HFFc6 (cell line): Measurements from ENCODE around the gene GSG1L. TPM values are rescaled to one million over a fixed set of nuclear protein-coding genes. Genes with fewer than 3 reads are reported as not detected.
"Not testable (repeated sequence)": the region's sequence is repeated elsewhere in the genome, so short reads cannot be mapped to it uniquely, and the experiment has no call there.

Experiments used
- DNase-seq: peaks from one replicate; pipeline ENCODE4 v3.0.0-alpha.2; 2018
- H3K27ac Mint-ChIP-seq: 2 replicates; pipeline ENCODE4 v1.8.0; 2020; ENCODE audit warnings: mild to moderate bottlenecking, mixed read lengths
- H3K27me3 Mint-ChIP-seq: 2 replicates; pipeline ENCODE4 v1.8.0; 2021; ENCODE audit warnings: mild to moderate bottlenecking, moderate library complexity, mixed read lengths; ENCODE audit not compliant: insufficient read depth
- H3K36me3 Mint-ChIP-seq: 2 replicates; pipeline ENCODE4 v1.8.0; 2021; ENCODE audit warnings: low read depth, mixed read lengths
- H3K4me1 Mint-ChIP-seq: 2 replicates; pipeline ENCODE4 v1.8.0; 2020; ENCODE audit warnings: low read depth, mixed read lengths
- H3K4me3 Mint-ChIP-seq: 2 replicates; pipeline ENCODE4 v1.8.0; 2020; ENCODE audit warnings: mild to moderate bottlenecking, moderate library complexity, mixed read lengths
- H3K9me3 Mint-ChIP-seq: 2 replicates; pipeline ENCODE4 v1.8.0; 2020; ENCODE audit warnings: mild to moderate bottlenecking, mixed read lengths
- CTCF ChIP-seq: fragments of 200-600 bp; sonication (generic); IDR thresholded peaks from 2 replicates; pipeline ENCODE4 v1.5.0; 2021; ENCODE audit warnings: antibody characterized with exemption, mild to moderate bottlenecking
- total RNA-seq, 6 experiments: library from RNA; stranded (reverse); fragmentation: NEBNext Ultra II Directional; extraction: Animal tissue kit (Norgen Biotek cat#: 25700); gene quantifications; 2 replicates in 1 of 6; 3 replicates in 5 of 6; pipeline ENCODE4 v1.2.3, GENCODE V29; 2021

Gene GSG1L
- total RNA-seq, 6 experiments from 2014 or later: not detected

- Mint-ChIP-seq H3K36me3 (peaks cover 7% of the 10 kb centered on the region), H3K27me3 (peaks cover 48% of the 10 kb centered on the region), H3K4me3 (no peak overlapping the region), H3K9me3 (peaks cover 7% of the 10 kb centered on the region), H3K4me1 (peaks cover 11% of the 10 kb centered on the region), H3K27ac (no peak overlapping the region)
- DNase-seq: no peak
- TF ChIP-seq CTCF: no peak
These were observed 113.2 kb downstream of the GSG1L start for GRCh38 chr16:27950206-27950887.

GRCh38 chr16:27947696-27948095, 115.8 kb downstream of the GSG1L start:
- Mint-ChIP-seq H3K27me3 (peaks cover 46% of the 10 kb centered on the region), H3K27ac (no peak overlapping the region), H3K9me3 (no peaks in the 10 kb centered on the region), H3K4me3 (no peak overlapping the region), H3K4me1 (peaks cover 11% of the 10 kb centered on the region), H3K36me3 (no peaks in the 10 kb centered on the region)
- DNase-seq: no peak
- no peak for TF ChIP-seq CTCF

- Mint-ChIP-seq H3K27me3 (peaks cover 39% of the 10 kb centered on the region), H3K4me3 (no peak overlapping the region), H3K9me3 (no peaks in the 10 kb centered on the region), H3K36me3 (no peaks in the 10 kb centered on the region), H3K27ac (no peak overlapping the region), H3K4me1 (no peaks in the 10 kb centered on the region)
- DNase-seq: no peak
- TF ChIP-seq CTCF: no peak
These were observed 118.1 kb downstream of the GSG1L start for GRCh38 chr16:27945233-27945973.

- no peaks in the 10 kb centered on the region for H3K9me3 Mint-ChIP-seq
- H3K4me3 Mint-ChIP-seq: no peak overlapping the region
- no peak for DNase-seq
- H3K27ac Mint-ChIP-seq: no peak overlapping the region
- no peaks in the 10 kb centered on the region for H3K4me1 Mint-ChIP-seq
- H3K27me3 Mint-ChIP-seq: peaks cover 38% of the 10 kb centered on the region
- H3K36me3 Mint-ChIP-seq: no peaks in the 10 kb centered on the region
- TF ChIP-seq CTCF: no peak
These were observed 119.7 kb downstream of the GSG1L start for GRCh38 chr16:27943766-27944165.

- H3K4me1 Mint-ChIP-seq, DNase-seq, H3K36me3 Mint-ChIP-seq, H3K4me3 Mint-ChIP-seq, H3K27ac Mint-ChIP-seq, H3K9me3 Mint-ChIP-seq: not testable (repeated sequence)
- H3K27me3 Mint-ChIP-seq: peaks cover 36% of the 10 kb centered on the region
These were observed 121.4 kb downstream of the GSG1L start for GRCh38 chr16:27942071-27942470.

- TF ChIP-seq CTCF: no peak
- no peaks in the 10 kb centered on the region for H3K4me1 Mint-ChIP-seq
These were observed 128.4 kb downstream of the GSG1L start for GRCh38 chr16:27935076-27935475.

More at GRCh38 chr16:27935076-27935475, 128.4 kb downstream of the GSG1L start:
- DNase-seq: no peak
- H3K9me3 Mint-ChIP-seq: no peaks in the 10 kb centered on the region
- peaks cover 47% of the 10 kb centered on the region for H3K27me3 Mint-ChIP-seq
- H3K36me3 Mint-ChIP-seq: no peaks in the 10 kb centered on the region
- H3K27ac Mint-ChIP-seq: no peak overlapping the region
- no peak overlapping the region for H3K4me3 Mint-ChIP-seq
